Chondrocyte (in vitro differentiated cells): ENCODE data around the gene PCA3. TPM values are rescaled to one million over a fixed set of nuclear protein-coding genes. Genes with fewer than 3 reads are reported as not detected.

Experiments used
- DNase-seq: peaks from one replicate; pipeline ENCODE4 v3.0.0; 2021; ENCODE audit warnings: mixed read lengths, low spot score
- H3K27ac Mint-ChIP-seq: one replicate; pipeline ENCODE4 v1.8.0; 2021; ENCODE audit warnings: mild to moderate bottlenecking, moderate library complexity, mixed read lengths; ENCODE audit not compliant: unreplicated experiment
- H3K27me3 Mint-ChIP-seq: 2 replicates; pipeline ENCODE4 v1.8.0; 2021; ENCODE audit warnings: low read depth, mixed read lengths
- H3K36me3 Mint-ChIP-seq: 2 replicates; pipeline ENCODE4 v1.8.0; 2021; ENCODE audit warnings: low read depth, mixed read lengths
- H3K4me1 Mint-ChIP-seq: 2 replicates; pipeline ENCODE4 v1.8.0; 2021; ENCODE audit warnings: low read depth, mild to moderate bottlenecking, mixed read lengths
- H3K4me3 Mint-ChIP-seq: one replicate; pipeline ENCODE4 v1.8.0; 2021; ENCODE audit warnings: mild to moderate bottlenecking, moderate library complexity, mixed read lengths; ENCODE audit not compliant: unreplicated experiment
- H3K9me3 Mint-ChIP-seq: 2 replicates; pipeline ENCODE4 v1.8.0; 2021; ENCODE audit warnings: low read depth, mixed read lengths
- CTCF ChIP-seq: fragments of 200-600 bp; sonication (generic); IDR thresholded peaks from 2 replicates; pipeline ENCODE4 v1.5.0; 2021; ENCODE audit warnings: antibody characterized with exemption, mild to moderate bottlenecking, moderate library complexity
- total RNA-seq: library from RNA; stranded (reverse); gene quantifications from 3 replicates; pipeline ENCODE4 v1.2.1, GENCODE V29; 2021

PCA3 gene
- total RNA-seq, 1 donor from 2014 or later, result not detected

DNA sequence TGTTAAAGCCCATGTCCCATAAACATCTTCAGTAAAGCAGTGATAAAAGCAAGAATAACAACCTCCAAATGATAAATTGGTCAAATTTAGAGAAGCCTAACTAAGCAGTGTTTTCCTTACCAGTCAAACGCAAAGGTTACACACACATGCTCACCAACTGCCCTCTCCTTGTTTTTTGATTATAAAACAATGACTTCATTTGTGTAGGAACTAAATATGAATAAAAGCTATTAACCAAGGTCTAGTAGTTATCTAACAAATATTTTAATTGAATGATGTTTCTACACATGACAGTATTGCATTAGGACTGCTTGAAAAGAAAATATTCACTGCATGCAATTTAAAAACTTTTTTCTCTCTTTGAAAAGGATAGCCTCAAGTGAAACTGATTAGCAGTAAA is 36.7 kb downstream of the PCA3 start:
- no peak for TF ChIP-seq CTCF
- Mint-ChIP-seq H3K4me3 (no peak overlapping the region), H3K27ac (no peak overlapping the region), H3K4me1 (no peaks in the 10 kb centered on the region), H3K36me3 (no peaks in the 10 kb centered on the region), H3K27me3 (peaks cover 55% of the 10 kb centered on the region), H3K9me3 (no peaks in the 10 kb centered on the region)
- no peak for DNase-seq

GRCh38 chr9:76803083-76803482 is 38.8 kb downstream of the PCA3 start:
- no peak for TF ChIP-seq CTCF
- Mint-ChIP-seq H3K9me3 (no peaks in the 10 kb centered on the region), H3K4me3 (no peak overlapping the region), H3K4me1 (no peaks in the 10 kb centered on the region), H3K27ac (no peak overlapping the region), H3K27me3 (peaks cover 43% of the 10 kb centered on the region), H3K36me3 (no peaks in the 10 kb centered on the region)
- no peak for DNase-seq

DNA sequence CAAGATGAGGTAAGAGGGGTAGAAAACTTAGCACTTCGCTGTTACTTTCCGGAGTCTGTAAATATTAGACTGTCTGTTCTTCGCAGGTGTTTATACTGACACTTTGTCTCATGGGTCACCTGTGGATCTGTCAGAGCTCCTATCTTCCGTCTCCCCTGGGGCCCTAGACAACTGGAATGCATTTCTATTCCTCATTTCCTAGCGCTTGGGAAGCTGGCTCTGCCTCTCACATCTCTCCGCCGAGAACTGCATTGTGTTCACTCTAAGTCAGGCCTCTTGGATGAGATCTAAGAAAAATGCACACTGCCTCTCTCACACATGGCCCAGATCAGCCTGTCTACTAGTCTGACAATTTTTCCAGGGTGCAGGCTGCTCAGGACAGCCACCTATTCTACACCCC is 39.5 kb downstream of the PCA3 start:
- no peaks in the 10 kb centered on the region for H3K36me3 Mint-ChIP-seq
- no peak for TF ChIP-seq CTCF
- no peaks in the 10 kb centered on the region for H3K9me3 Mint-ChIP-seq
- H3K4me1 Mint-ChIP-seq, result no peaks in the 10 kb centered on the region
- no peak overlapping the region for H3K27ac Mint-ChIP-seq
- H3K27me3 Mint-ChIP-seq, result peaks cover 44% of the 10 kb centered on the region
- H3K4me3 Mint-ChIP-seq, result no peak overlapping the region
- no peak for DNase-seq

GRCh38 chr9:76808636-76809035 is 44.4 kb downstream of the PCA3 start:
- no peaks in the 10 kb centered on the region for H3K9me3 Mint-ChIP-seq
- H3K4me3 Mint-ChIP-seq, result no peak overlapping the region
- no peak for DNase-seq
- H3K36me3 Mint-ChIP-seq, result no peaks in the 10 kb centered on the region
- H3K27ac Mint-ChIP-seq, result no peak overlapping the region
- no peaks in the 10 kb centered on the region for H3K4me1 Mint-ChIP-seq
- H3K27me3 Mint-ChIP-seq, result peaks cover 24% of the 10 kb centered on the region
- no peak for TF ChIP-seq CTCF

DNA sequence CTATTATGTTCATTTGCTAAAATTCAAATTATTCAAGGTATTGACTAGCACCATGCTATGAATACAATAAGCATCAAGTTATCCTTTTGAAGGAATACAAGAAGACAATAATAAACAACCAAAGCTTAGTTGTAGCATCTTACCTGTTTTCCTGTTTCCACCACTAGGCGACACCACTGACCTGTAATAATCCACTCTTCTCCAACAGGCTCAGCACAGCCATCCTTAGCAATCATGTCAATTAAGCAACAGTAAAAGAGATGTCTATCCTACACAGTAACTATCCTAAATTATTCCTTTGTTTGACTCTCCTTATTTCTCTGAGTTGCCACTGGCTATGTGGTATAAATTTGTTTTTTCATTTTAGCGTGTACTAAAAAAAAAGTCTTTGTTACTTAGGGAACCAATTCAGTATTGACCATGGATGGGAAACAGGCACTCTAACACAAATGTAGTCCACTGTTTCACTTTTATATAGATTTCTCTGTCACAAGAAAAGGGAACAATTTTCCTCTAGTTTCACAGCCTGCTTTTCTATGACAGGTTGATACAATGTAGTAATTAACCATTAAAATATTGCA is 46.2 kb downstream of the PCA3 start:
- no peak overlapping the region for H3K4me3 Mint-ChIP-seq
- H3K9me3 Mint-ChIP-seq, result no peaks in the 10 kb centered on the region
- no peak overlapping the region for H3K27ac Mint-ChIP-seq
- H3K27me3 Mint-ChIP-seq, result peaks cover 13% of the 10 kb centered on the region
- DNase-seq, result no peak
- TF ChIP-seq CTCF, result peak; percentile 99
- H3K36me3 Mint-ChIP-seq, result no peaks in the 10 kb centered on the region
- H3K4me1 Mint-ChIP-seq, result no peaks in the 10 kb centered on the region
